ENCODE results near the gene OR10A6. TPM values are rescaled to one million over a fixed set of nuclear protein-coding genes. Genes with fewer than 3 reads are reported as not detected.

The OR10A6 gene
- total RNA-seq, 1 experiment from 2014 or later, result not detected

- no peak overlapping the region for H3K27ac Mint-ChIP-seq (ENCODE audit: low read depth, unreplicated experiment)
These were observed 40.5 kb downstream of the OR10A6 start for GRCh38 chr11:7890417-7891172.

GRCh38 chr11:7889985-7890384, 41.1 kb downstream of the OR10A6 start:
- no peak overlapping the region for H3K27ac Mint-ChIP-seq (ENCODE audit: low read depth, unreplicated experiment)
- no peak overlapping the region for H3K4me3 Mint-ChIP-seq (ENCODE audit: unreplicated experiment)
- ChIA-PET POLR2A (interaction anchor here (4.2 kb wide), 1 partner anchor 97 kb away, joined by 36 read pairs; the partner anchor contains the start of gene EIF3F), CTCF (interaction anchor here (0.6 to 8.1 kb wide), 4 partner anchors 15 to 262 kb away, joined by 3 to 260 read pairs (median 48); partner anchors contain the start of gene EIF3F)
- H3K27me3 Mint-ChIP-seq (ENCODE audit: insufficient read depth, unreplicated experiment), result no peaks in the 10 kb centered on the region
- intact Hi-C loops (cut with micrococcal nuclease), result no loop called here
- no peak for DNase-seq (ENCODE audit: unreplicated experiment)
- H3K4me1 Mint-ChIP-seq (ENCODE audit: insufficient read depth, unreplicated experiment), result peaks cover 21% of the 10 kb centered on the region
- TF ChIP-seq CTCF (IDR thresholded peaks at IDR 0.05; ENCODE audit: unreplicated experiment), result no peak
- H3K9me3 Mint-ChIP-seq (ENCODE audit: unreplicated experiment), result no peaks in the 10 kb centered on the region
- peaks cover 6% of the 10 kb centered on the region for H3K36me3 Mint-ChIP-seq (ENCODE audit: insufficient read depth, unreplicated experiment)
- no TSS peak for BruUV-seq (replicated peaks)

More at GRCh38 chr11:7890417-7891172, 40.5 kb downstream of the OR10A6 start:
- no peak for TF ChIP-seq CTCF (IDR thresholded peaks at IDR 0.05; ENCODE audit: unreplicated experiment)
- ChIA-PET CTCF (interaction anchor here (0.9 to 8.1 kb wide), 5 partner anchors 14 to 208 kb away, joined by 3 to 260 read pairs (median 9); partner anchors contain the start of gene EIF3F), POLR2A (interaction anchor here (4.2 kb wide), 1 partner anchor 96 kb away, joined by 36 read pairs; the partner anchor contains the start of gene EIF3F)
- no peaks in the 10 kb centered on the region for H3K9me3 Mint-ChIP-seq (ENCODE audit: unreplicated experiment)
- intact Hi-C loops (cut with micrococcal nuclease), result no loop called here
- BruUV-seq (replicated peaks), result no TSS peak
- peaks cover 21% of the 10 kb centered on the region for H3K4me1 Mint-ChIP-seq (ENCODE audit: insufficient read depth, unreplicated experiment)
- H3K27me3 Mint-ChIP-seq (ENCODE audit: insufficient read depth, unreplicated experiment), result no peaks in the 10 kb centered on the region
- H3K4me3 Mint-ChIP-seq (ENCODE audit: unreplicated experiment), result no peak overlapping the region
- DNase-seq (ENCODE audit: unreplicated experiment), result no peak
- H3K36me3 Mint-ChIP-seq (ENCODE audit: insufficient read depth, unreplicated experiment), result peaks cover 6% of the 10 kb centered on the region

GRCh38 chr11:7882860-7883259, 48.2 kb downstream of the OR10A6 start:
- POLR2A ChIA-PET, result no interaction called here
- H3K4me3 Mint-ChIP-seq (ENCODE audit: unreplicated experiment), result no peak overlapping the region
- no peaks in the 10 kb centered on the region for H3K27me3 Mint-ChIP-seq (ENCODE audit: insufficient read depth, unreplicated experiment)
- no TSS peak for BruUV-seq (replicated peaks)
- no peak for TF ChIP-seq CTCF (IDR thresholded peaks at IDR 0.05; ENCODE audit: unreplicated experiment)
- H3K9me3 Mint-ChIP-seq (ENCODE audit: unreplicated experiment), result no peaks in the 10 kb centered on the region
- no peak for DNase-seq (ENCODE audit: unreplicated experiment)
- CTCF ChIA-PET, result interaction anchor here (2.5 to 3.0 kb wide), 2 partner anchors 10 to 103 kb away, joined by 17 to 19 read pairs; partner anchors contain the start of gene EIF3F
- no peaks in the 10 kb centered on the region for H3K4me1 Mint-ChIP-seq (ENCODE audit: insufficient read depth, unreplicated experiment)
- intact Hi-C loops (cut with micrococcal nuclease), result no loop called here
- no peak overlapping the region for H3K27ac Mint-ChIP-seq (ENCODE audit: low read depth, unreplicated experiment)
- peaks cover 6% of the 10 kb centered on the region for H3K36me3 Mint-ChIP-seq (ENCODE audit: insufficient read depth, unreplicated experiment)

Other genes starting within 250 kb of the OR10A6 start
- gene OVCH2, start 224.8 kb downstream of the OR10A6 start, total RNA-seq (2022), result 0.79 and 0.91 TPM in 2 replicates
- not detected in 2 replicates for gene OR5P2, start 134.3 kb downstream of the OR10A6 start, total RNA-seq (2022)
- gene OR5P3, start 100.4 kb downstream of the OR10A6 start, total RNA-seq (2022), result not detected in 2 replicates
- gene OR10A3, start 10.4 kb upstream of the OR10A6 start, total RNA-seq (2022), result not detected in 2 replicates
- 0.42 and 1.3 TPM in 2 replicates for gene NLRP10, start 34.2 kb upstream of the OR10A6 start, total RNA-seq (2022)
- gene EIF3F, start 56.1 kb upstream of the OR10A6 start, total RNA-seq (2022), result 255 and 309 TPM in 2 replicates
- 1.4 and 1.8 TPM in 2 replicates for gene TUB, start 149.9 kb upstream of the OR10A6 start, total RNA-seq (2022)
- gene RIC3, start 237.8 kb upstream of the OR10A6 start, total RNA-seq (2022), result 0.65 and 0.96 TPM in 2 replicates